GM12891 (cell line): ENCODE data around the gene S100B.

Experiments used
- PAX5 ChIP-seq: IDR thresholded peaks from 2 replicates; pipeline ENCODE4 v1.6.1; 2011; ENCODE audit warnings: low read length, moderate library complexity, mild to moderate bottlenecking; ENCODE audit not compliant: insufficient read depth, severe bottlenecking
- POLR2A ChIP-seq: IDR thresholded peaks from 2 replicates; pipeline ENCODE4 v1.6.1; 2011; ENCODE audit warnings: low read depth, low read length, control low read depth
- POLR2AphosphoS5 ChIP-seq: IDR thresholded peaks from 2 replicates; pipeline ENCODE4 v1.6.1; 2011; ENCODE audit warnings: low read depth, low read length, control low read depth
- POU2F2 ChIP-seq: IDR thresholded peaks from 2 replicates; pipeline ENCODE4 v1.6.1; 2011; ENCODE audit warnings: low read depth, mild to moderate bottlenecking, control low read depth, low read length, moderate library complexity
- SPI1 ChIP-seq: IDR thresholded peaks from 2 replicates; pipeline ENCODE4 v1.6.1; 2011; ENCODE audit warnings: low read depth, low read length, control low read depth
- TAF1 ChIP-seq: IDR thresholded peaks from 2 replicates; pipeline ENCODE4 v1.6.1; 2011; ENCODE audit warnings: low read depth, low read length, control low read depth

DNA sequence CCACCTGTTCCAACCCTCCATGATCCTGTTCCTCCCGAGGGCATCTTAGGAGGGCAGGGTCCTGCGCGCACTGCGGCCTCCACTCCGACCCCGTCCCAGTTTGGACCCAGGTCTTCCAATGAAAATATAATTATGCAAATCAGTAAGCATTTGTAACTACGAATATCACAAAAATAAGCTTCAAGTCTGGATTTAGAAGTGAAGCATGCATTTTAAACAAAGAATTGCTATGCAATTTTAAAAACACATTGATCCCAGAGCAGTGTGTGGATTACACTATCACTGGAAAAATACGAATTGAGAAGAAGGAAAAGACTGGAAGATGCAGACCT lies 31.3 kb upstream of the S100B start:
- TF ChIP-seq POLR2A (no peak), TAF1 (no peak), POLR2AphosphoS5 (no peak), PAX5 (no peak), SPI1 (no peak), POU2F2 (no peak)
